Activated naive CD8-positive, alpha-beta T cell treated with anti-CD3 and anti-CD28 coated beads, Interleukin-2, amount 10 ng/mL, durations not matched to agents 7 days and 5 days (primary cell): ENCODE data around the gene SH3GL3. TPM values are rescaled to one million over a fixed set of nuclear protein-coding genes. Genes with fewer than 3 reads are reported as not detected.

ENCODE experiments used
- total RNA-seq, 2 experiments: library from RNA; stranded (reverse); gene quantifications; one replicate each; pipeline ENCODE4 v1.2.3, GENCODE V29; 2021

The SH3GL3 gene
- total RNA-seq, 2 experiments from 2014 or later = not detected

Other genes with a start within 250 kb of the SH3GL3 start
- gene HDGFL3, start 239.5 kb upstream of the SH3GL3 start, total RNA-seq = 10 to 100 TPM; 26.6 to 29.0 TPM
- not detected for gene BNC1, start 162.7 kb upstream of the SH3GL3 start, total RNA-seq
- not detected for gene ADAMTSL3, start 206.8 kb downstream of the SH3GL3 start, total RNA-seq